ENCODE measurements around the gene PTRH1.

DNA sequence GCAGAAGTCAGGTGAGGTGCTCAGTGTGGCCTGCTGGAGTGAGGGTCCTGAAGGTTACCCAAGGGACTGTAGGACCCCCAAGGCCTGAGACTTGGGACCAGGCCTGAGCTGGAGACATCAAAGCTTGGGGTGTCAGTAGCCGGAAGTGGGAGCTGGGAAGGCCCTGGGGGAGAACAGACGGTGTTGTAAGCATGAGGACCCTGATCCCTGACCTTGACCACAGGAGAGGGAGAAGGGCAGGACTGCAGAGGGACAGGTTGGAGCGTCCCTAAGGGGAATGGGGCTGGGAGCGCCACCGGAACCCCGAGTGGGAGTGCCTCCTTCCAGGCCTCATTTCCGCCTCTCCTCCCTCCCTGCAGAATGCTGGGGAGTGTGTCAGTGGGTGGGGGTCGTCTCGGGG, 949 bp upstream of the PTRH1 start:
- TF ChIP-seq EP300 (IDR thresholded peaks at IDR 0.05) = no peak
- TF ChIP-seq, protein P1, sequence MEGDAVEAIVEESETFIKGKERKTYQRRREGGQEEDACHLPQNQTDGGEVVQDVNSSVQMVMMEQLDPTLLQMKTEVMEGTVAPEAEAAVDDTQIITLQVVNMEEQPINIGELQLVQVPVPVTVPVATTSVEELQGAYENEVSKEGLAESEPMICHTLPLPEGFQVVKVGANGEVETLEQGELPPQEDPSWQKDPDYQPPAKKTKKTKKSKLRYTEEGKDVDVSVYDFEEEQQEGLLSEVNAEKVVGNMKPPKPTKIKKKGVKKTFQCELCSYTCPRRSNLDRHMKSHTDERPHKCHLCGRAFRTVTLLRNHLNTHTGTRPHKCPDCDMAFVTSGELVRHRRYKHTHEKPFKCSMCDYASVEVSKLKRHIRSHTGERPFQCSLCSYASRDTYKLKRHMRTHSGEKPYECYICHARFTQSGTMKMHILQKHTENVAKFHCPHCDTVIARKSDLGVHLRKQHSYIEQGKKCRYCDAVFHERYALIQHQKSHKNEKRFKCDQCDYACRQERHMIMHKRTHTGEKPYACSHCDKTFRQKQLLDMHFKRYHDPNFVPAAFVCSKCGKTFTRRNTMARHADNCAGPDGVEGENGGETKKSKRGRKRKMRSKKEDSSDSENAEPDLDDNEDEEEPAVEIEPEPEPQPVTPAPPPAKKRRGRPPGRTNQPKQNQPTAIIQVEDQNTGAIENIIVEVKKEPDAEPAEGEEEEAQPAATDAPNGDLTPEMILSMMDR (IDR thresholded peaks at IDR 0.05) = no peak
- TF ChIP-seq POLR2AphosphoS5 (IDR thresholded peaks at IDR 0.05) = no peak

Data from suprapubic skin (tissue), 4 donors.